ENCODE results near the gene SLC7A1.
"Not testable (repeated sequence)": the region's sequence is repeated elsewhere in the genome, so short reads cannot be mapped to it uniquely, and the experiment has no call there.

Gene SLC7A1

DNA sequence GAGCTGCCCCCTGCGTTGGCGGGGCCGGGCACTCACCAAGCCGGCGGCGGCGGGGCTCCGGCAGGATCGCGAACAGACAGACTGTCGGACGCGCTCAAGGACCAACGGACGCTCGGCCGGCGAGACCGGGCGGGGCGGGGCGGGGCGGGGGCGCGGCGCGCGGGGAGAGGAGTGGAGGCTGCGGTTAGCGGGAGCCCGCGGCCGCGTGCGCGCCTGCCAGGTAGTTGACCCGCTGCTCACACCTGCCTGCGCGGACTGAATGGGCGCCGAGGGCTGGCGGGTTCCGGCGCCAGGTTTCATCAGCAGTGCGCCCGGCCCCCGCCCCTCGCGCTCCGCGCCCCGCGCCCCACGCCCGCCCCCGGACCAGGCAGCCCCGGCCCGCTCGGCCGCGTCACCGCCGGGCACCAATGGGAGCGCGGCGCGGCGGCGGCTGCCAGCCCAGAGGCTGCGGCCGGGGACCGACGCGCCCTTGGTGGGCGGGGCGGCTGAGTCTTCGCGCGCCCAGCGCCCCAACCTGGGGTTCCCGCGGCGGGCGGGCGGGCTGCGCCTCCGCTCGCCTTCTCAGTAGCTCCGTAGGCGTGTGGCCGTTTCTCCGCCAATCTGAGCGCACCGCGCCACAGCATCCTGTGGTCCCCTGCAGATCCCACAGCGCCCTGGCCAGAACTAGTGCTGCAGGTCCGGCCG is at the start of gene SLC7A1:
SLC7A1 (minus strand) TSS at position 309 of the 684 bp plus-strand sequence. CDS start 59,500 bp downstream, outside the sequence.
- peak; percentile 91 for DNase-seq

- DNase-seq: no peak
Observed at GRCh38 chr13:29640665-29641064, 45.2 kb upstream of the SLC7A1 start.

DNA sequence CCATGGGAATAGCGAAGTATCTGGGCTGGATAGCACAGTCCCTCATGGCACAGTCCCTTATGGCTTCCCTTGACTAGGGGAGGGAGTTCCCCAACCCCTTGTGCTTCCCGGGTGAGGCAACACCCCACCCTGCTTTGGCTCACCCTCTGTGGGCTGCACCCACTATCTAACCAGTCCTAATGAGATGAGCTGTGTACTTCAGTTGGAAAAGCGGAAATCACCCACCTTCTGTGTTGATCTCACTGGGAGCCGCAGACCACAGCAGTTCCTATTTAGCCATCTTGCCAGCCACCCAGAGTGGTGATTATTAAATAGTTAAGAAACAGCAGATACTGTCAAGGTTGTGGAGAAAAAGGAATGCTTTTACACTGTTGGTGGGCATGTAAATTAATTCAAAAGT is 41.3 kb upstream of the SLC7A1 start:
- DNase-seq: not testable (repeated sequence)

DNA sequence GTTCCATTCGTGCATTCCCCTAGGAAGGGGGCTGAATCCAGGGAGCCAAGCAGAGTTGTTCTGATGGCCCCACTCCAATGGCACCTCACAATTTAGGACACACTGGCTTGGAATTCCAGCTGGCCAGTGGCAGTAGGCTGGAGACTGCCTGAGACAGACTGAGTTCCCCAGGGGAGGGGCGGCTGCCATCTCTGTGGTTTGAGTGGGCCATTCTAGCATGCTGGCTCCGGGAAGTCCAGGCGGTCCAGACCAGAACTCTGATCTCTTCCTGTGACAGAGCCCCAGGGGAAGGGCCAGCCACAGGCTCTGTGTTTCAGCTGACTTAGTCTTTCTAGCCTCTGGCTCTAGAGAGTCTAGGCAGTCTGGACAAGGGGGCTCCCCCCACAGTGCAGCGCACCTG is 29.5 kb upstream of the SLC7A1 start:
- no peak for DNase-seq

GRCh38 chr13:29621841-29622240 is 26.4 kb upstream of the SLC7A1 start:
- DNase-seq: no peak

GRCh38 chr13:29621051-29621800 is 25.7 kb upstream of the SLC7A1 start:
- no peak for DNase-seq

DNA sequence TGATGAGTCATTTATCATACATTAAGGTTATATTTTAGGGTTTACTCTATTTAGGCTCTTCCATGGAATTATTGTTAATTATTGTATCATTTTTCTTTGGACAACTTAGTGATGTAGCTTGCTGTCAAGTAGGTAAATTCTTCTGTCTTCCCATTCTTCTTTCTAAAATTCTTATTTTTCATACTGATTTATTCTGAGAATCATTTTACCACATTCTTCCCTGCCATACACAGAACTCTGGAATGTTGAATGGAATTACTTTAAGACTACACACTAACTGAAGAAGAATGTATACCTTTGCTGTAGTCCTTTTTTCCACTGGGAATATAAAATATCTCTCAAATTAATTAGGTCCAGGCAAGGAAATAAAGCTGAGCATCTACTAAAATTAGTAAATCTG is 24.5 kb upstream of the SLC7A1 start:
- no peak for DNase-seq

DNA sequence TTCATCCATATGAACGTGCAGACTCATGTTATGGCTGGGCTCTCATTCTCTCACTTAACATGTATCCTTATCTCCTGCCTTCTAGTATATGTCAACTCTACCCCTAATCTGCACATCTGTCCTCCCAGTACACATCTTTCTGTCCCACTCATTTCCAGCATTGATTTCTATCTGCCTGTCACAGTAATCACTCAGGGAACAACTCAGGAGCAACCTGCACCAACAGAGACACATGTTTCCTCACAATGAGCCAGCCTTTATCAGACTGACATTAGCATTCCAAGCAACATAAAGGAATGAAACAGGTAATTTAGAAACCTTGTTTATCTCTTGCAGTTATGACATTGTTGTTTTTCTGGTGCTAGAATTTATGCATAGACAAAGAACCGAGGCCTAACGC is 17.6 kb upstream of the SLC7A1 start:
- no peak for DNase-seq

GRCh38 chr13:29607465-29607864 is 12.0 kb upstream of the SLC7A1 start:
- DNase-seq: no peak

DNA sequence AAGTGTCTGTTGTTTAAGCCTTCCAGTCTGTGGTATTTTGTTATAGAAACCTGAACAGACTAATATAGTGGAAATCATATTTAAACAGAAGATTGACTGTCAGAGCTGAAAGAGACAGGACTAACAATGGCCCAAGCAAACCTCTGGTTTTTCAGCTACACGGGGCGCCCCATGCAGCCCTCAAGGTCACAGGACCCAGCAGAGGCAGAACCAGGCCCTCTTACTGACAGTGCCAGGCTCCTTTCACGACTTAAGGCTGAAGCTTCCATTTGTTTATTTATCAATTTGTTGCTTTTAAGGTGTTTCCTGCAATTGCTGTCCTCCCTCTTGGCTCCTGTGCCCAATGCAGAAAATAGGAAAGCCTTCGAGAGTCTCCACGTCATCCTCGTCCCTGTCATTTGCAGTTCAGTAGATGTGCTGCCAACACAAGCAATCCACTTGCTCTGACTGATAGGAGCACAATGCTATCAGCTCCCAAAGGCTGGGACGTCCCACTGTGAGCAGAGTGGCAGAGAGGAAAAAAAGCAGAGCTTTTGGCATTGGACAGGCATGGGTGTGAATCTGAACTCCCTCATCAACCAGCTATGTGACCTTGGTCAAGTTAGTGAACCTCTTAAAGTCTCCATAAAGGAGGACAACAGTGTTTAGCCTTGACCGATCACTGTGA is 10.5 kb upstream of the SLC7A1 start:
- no peak for DNase-seq

GRCh38 chr13:29598321-29598720 is 2.8 kb upstream of the SLC7A1 start:
- no peak for DNase-seq

- DNase-seq: no peak
Observed at GRCh38 chr13:29597706-29598105, 2.2 kb upstream of the SLC7A1 start.

- no peak for DNase-seq
Observed at GRCh38 chr13:29597246-29597645, 1.8 kb upstream of the SLC7A1 start.

GRCh38 chr13:29596064-29596418 is 553 bp upstream of the SLC7A1 start:
- no peak for DNase-seq

DNA sequence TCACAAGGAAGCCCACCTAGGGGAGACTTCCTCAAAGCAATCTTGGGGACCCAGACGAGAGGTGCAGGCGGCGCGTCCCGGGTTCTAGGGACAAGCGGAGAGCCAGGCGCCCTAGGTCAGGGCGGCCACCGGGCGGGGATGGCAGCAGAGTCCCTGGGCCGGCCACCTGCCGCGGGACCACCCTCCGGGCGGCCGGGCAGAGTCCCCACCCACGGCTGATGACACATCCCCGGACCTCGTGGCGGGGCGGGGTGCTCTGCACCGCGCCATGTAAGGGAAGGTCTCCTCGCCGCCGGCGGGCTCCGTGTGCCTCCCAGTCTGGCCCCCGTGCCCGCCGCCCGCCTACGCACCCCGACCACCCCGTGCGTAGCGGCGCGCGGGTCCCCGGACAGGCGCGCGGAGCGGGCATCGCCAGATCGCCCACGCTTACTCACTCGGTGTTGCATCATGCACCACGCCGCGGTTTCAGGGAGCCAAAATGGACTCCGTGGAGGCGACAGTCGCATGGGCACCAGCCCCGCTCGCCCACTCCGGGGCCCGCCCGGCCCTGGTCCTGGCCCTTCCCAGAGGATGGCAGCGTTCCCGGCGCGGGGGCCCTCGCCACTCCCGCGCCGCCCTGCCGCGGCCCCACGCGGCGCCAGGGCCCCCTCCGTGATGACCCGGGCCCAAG is 643 bp downstream of the SLC7A1 start:
- DNase-seq: peak; percentile 60

GRCh38 chr13:29594303-29594709 is 1.2 kb downstream of the SLC7A1 start:
- peak; percentile 61 for DNase-seq

DNA sequence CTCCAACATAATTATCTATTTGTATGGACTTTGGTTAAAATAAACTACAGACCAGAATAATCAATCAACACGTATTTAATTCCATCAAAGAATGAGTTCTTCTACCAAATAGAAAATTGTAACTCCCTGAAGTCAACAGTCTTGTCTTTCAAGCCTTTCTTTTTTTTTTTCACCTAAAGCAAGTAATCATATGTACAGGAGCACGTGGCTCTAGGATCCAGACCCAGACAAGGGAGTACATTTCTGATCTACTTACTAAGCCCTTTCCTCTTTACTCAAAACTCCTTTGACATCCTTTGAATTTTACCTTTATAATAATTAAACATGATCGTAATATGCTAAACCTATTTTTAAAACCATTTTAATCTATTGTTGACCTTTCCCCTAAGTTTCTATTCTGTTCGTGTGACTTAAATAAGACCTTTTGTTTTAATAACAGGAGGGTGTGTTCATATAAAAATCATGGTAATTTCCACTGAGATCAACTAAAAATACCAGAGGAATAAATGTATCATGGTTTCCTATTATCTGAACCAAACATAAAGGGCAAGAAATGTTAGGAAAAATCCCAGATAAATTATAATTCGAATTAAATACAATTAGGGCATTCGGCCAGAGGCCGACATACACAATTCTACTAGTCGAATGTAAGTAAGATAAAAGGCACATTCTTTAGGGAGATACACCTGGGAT is 1.7 kb downstream of the SLC7A1 start:
- no peak for DNase-seq

- DNase-seq: no peak
Observed at GRCh38 chr13:29591310-29591709, 4.2 kb downstream of the SLC7A1 start.

DNA sequence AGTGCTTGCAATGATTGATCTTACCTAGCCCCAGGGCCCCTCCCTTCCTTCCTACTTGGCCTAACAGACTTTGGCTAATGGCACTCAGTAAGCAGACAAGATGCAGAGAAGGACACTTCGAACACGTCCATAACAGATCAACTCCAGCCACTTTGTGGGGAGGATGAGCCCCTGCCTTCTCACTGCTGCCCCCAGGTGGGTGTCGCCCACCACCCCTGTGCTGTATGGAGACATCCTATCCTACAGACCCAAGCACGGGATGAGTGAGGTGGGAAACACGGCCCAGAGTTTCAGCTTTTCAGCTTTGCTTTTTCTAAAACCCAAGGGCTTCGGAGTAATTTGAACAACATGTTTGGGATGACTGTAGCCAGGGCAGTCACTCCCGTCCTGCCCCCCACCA is 5.5 kb downstream of the SLC7A1 start:
- DNase-seq: no peak

DNA sequence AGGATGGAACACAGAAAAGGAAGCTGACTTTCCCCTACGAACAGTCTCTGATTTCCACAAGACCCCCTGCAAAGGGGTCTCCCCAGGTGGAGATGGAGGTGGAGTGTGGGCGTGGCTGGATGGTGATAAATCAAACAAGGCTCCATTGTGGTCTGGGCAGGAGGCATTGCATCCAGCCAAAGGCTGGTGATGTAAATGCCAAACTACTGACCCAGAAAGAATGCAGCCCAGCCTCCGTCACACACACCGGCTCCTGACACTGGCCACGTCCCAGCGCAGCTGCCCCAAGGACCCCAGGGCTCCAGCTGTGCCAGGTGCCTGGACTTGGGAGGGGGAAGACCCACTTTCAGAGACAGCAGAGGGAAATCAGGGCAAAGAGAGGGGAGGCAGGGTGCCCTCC is 6.3 kb downstream of the SLC7A1 start:
- no peak for DNase-seq

- DNase-seq: no peak
Observed at GRCh38 chr13:29587645-29588044, 7.8 kb downstream of the SLC7A1 start.

DNA sequence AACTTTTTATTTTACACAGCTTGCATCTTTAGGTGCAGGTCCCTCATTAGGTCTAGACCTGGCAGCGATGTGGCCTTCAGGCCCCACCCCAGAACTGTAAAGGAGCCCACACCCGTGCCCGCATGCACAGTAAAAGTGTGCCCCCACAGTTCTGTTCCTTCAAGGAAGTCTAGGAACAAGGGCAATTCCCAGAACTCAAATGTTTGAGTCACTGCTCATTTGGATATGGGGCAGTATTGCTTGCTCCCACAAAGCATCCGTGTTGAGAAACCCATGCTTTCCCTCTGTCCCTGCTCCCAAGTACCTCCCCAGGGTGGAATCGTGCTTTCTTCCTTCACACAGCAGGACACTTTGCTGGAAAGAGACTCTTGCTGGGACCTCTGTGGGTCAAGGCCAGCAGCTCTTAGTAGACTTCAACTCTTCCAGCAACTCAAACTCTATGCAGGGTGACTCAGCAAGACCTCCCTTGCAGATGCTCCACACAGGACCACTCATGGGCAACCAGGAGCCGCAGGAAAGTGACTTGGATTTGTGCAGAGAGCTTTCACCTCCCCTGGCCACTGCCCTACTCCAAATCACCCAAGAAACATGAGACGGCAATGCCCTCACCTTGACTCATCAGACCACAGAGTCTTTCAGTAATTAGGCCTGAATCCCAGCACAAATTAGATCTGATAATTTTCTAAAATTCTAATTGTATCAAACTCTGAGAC is 12.3 kb downstream of the SLC7A1 start:
- no peak for DNase-seq

Measured in NCI-H146 (cell line).